H1 (cell line): ENCODE measurements around the gene CDK7.

ENCODE experiments used
- ATF2 ChIP-seq: IDR thresholded peaks from 2 replicates; pipeline ENCODE4 v1.6.1; 2012; ENCODE audit warnings: low read length, inconsistent platforms
- ATF3 ChIP-seq: IDR thresholded peaks from 2 replicates; pipeline ENCODE4 v1.6.1; 2011; ENCODE audit warnings: low read depth, mild to moderate bottlenecking, low read length; ENCODE audit not compliant: insufficient read depth
- JUND ChIP-seq: IDR thresholded peaks from 2 replicates; pipeline ENCODE4 v1.6.1; 2011; ENCODE audit warnings: mild to moderate bottlenecking, improper control_type of control experiment, low read length

GRCh38 chr5:69284203-69284602 lies 49.5 kb downstream of the CDK7 start:
- TF ChIP-seq JUND (no peak), ATF3 (no peak), ATF2 (no peak)
